CD4-positive, alpha-beta T cell treated with Interleukin-1 beta for 1 hour (primary cell): ENCODE measurements around the gene C10orf95.
A peak's percentile ranks its signal among the peaks of the same experiment; 100 is the strongest.
"Not testable (repeated sequence)": the region's sequence is repeated elsewhere in the genome, so short reads cannot be mapped to it uniquely, and the experiment has no call there.

ENCODE experiments used
- DNase-seq, 2 donors: peaks; one replicate each; pipeline ENCODE4 v3.0.0-alpha.2; 2020 to 2022

The C10orf95 gene

GRCh38 chr10:102463983-102464382 is 12.6 kb upstream of the C10orf95 start:
- DNase-seq: no peak

GRCh38 chr10:102462512-102463054 is 11.2 kb upstream of the C10orf95 start:
- DNase-seq: no peak

GRCh38 chr10:102461187-102462054 is 10.1 kb upstream of the C10orf95 start:
- peak; percentile 93 to 94 for DNase-seq

GRCh38 chr10:102460836-102461186 is 9.5 kb upstream of the C10orf95 start:
- DNase-seq: peak in 1 of 2 donors; percentile 23

- DNase-seq: no peak
Observed at GRCh38 chr10:102458656-102459055, 7.3 kb upstream of the C10orf95 start.

GRCh38 chr10:102457591-102458150 is 6.3 kb upstream of the C10orf95 start:
- DNase-seq: no peak

GRCh38 chr10:102455893-102456471 is 4.6 kb upstream of the C10orf95 start:
- DNase-seq: peak in 1 of 2 donors; percentile 32

- not testable (repeated sequence) for DNase-seq
Observed at GRCh38 chr10:102454662-102455487, 3.5 kb upstream of the C10orf95 start.

GRCh38 chr10:102453502-102453901 is 2.2 kb upstream of the C10orf95 start:
- DNase-seq: no peak

GRCh38 chr10:102452672-102453340 is 1.5 kb upstream of the C10orf95 start:
- DNase-seq: peak in 1 of 2 donors; percentile 69

GRCh38 chr10:102450374-102451104 is 804 bp downstream of the C10orf95 start:
- DNase-seq: peak; percentile 93 to 94

- DNase-seq: no peak
Observed at GRCh38 chr10:102450124-102450373, 1.3 kb downstream of the C10orf95 start.

- DNase-seq: peak; percentile 90 to 91
Observed at GRCh38 chr10:102449321-102450123, 1.8 kb downstream of the C10orf95 start.

GRCh38 chr10:102444851-102445250 is 6.5 kb downstream of the C10orf95 start:
- no peak for DNase-seq

GRCh38 chr10:102438374-102438773 is 13.0 kb downstream of the C10orf95 start:
- no peak for DNase-seq

- DNase-seq: no peak
Observed at GRCh38 chr10:102437515-102437914, 13.8 kb downstream of the C10orf95 start.

- DNase-seq: no peak
Observed at GRCh38 chr10:102436312-102436711, 15.0 kb downstream of the C10orf95 start.

- DNase-seq: peak in 1 of 2 donors; percentile 34
Observed at GRCh38 chr10:102435529-102436233, 15.7 kb downstream of the C10orf95 start.

- no peak for DNase-seq
Observed at GRCh38 chr10:102435133-102435497, 16.2 kb downstream of the C10orf95 start.

GRCh38 chr10:102434394-102435132 is 16.8 kb downstream of the C10orf95 start:
- DNase-seq: no peak
